HG02610 (cell line): ENCODE measurements around the gene MBD5.
"Not testable (repeated sequence)": the region's sequence is repeated elsewhere in the genome, so short reads cannot be mapped to it uniquely, and the experiment has no call there.

ENCODE experiments used
- ATAC-seq: cut with Tn5 transposase; IDR thresholded peaks from one replicate; pipeline ENCODE4 v1.9.1; 2021; ENCODE audit warnings: mild to moderate bottlenecking, moderate library complexity; ENCODE audit not compliant: unreplicated experiment

MBD5 gene

DNA sequence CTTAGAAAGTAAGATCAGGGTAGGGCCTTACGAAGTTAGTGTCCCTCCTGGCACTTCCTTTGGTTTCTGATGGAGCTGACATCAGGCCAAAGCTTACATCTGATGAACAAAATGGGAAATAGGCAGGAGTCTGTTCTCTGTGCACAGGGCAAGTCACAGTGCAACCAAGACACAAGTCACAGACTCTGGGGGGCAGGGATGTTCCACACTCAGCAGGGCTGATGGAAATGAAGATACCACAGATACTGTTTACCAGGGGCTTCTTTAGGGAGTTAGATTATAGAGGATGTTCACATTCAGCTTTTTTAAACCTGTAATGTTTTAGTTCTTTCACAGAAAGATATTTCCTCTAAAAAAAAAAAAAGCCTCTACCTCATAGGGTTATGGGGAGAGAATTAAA, 517.5 kb downstream of the MBD5 start:
- ATAC-seq: no peak

DNA sequence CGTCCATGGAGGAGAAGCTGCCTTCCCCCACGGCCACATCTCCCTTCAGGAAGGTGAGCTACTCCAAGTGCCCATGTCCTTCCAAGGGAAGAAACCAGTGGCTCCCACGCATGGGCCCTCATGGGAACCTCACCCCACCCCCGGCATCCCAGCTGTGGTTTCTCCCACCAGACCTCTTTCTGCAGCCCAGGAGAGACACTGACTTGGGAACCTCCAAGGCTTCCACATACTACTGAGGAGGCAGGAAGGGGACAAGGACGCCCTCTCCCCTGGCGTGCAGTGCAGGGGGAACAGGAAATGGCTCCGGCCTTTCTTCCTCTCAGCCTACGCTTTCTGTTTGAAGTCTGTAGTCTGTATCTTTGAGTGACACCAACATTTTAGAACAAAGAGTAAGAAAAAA, 519.1 kb downstream of the MBD5 start:
- peak; percentile 61 for ATAC-seq

DNA sequence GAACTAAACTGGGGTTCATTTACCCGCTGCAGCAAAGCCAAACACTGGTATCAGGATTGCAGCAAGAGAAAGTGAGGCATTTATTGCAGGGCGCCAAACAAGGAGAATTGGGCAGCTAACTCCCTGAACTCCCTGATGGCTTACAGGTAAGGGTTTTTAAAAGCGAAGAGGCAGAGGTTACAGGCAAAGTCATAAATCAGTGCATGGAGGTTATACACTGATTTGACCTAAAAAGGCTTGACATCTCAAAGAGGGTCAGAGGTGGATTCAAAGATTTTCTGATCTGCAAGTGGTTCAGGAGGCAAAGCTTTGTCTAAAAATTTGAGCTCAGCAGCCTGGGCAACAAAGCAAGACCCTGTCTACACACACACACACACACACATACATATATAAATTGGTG, 520.9 kb downstream of the MBD5 start:
- no peak for ATAC-seq

DNA sequence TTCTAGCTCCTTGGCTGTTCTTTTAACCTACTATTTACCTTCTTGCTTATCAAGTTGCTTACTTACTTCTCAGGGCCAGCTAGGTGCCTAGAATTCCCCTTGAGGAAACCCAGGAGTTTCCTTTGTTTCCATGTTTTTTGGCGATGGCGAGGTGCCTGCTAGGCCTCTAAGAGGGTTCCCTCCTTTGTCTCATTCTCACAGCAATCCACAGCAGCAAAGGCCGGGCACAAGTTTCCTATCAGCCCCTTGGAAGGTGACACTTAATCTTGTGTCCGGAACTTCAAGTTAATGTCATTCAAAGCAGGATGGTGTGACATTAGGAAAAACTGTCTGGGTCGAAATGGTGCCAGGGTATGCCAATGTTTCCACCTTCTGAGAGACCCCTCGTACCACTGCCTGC, 521.7 kb downstream of the MBD5 start:
- no peak for ATAC-seq

GRCh38 chr2:148543088-148543540, 522.2 kb downstream of the MBD5 start:
- not testable (repeated sequence) for ATAC-seq

GRCh38 chr2:148545390-148546256, 524.7 kb downstream of the MBD5 start:
- no peak for ATAC-seq

DNA sequence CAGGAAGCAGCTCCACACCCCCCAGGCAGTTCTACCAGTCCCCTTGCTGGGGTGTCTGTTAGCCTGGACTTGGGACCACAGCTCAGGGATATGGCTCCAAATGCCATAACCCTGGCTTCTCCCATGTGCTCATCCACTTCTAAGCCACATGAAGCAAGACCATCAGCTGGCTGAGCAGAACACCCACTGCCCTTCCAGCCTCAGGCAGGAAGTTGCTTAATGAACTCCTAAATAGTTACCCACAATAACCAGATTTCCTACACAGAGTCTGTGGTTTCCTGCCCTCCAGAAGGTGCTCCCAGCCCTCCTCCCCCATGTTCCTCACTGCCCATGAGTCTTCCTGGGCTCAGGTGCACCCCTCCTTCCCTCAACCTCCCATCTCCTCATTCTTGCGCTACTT, 525.4 kb downstream of the MBD5 start:
- no peak for ATAC-seq

GRCh38 chr2:148548716-148549400, 528.0 kb downstream of the MBD5 start:
- no peak for ATAC-seq

- peak; percentile 41 for ATAC-seq
Observed at GRCh38 chr2:148552675-148553331, 531.9 kb downstream of the MBD5 start.

- ATAC-seq: no peak
Observed at GRCh38 chr2:148553332-148553887, 532.5 kb downstream of the MBD5 start.

GRCh38 chr2:148554459-148555247, 533.8 kb downstream of the MBD5 start:
- ATAC-seq: no peak

DNA sequence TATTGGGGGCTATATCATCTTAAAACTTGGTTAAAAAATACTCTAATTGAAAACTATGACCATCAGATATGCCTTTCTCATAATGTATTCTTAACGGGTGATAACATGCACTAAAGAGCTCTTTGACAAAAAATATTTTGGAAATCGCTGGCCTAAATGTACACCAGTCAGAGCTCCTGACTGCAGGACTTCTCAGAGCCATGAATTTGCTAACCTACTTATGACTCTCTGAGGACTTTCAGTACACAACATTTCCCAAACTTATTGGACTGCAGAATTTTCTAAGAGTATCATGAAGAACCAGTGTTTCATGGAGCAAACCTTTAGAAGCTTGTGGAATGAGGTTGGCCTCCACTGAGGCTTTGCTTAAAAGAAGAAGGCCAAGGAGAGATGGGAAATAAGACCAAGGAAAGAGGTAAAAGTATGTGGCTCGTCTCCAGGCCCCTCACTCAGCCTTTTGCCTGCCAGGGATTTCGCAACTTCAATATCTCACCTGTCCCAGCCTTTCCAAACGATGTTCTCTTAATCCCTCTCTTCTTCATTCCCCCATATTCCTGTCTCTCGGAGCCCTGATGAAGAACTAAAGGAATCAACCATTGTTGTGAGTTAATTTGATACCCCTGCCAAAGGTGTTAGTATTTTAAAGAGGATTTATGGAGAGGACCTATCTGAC, 534.9 kb downstream of the MBD5 start:
- no peak for ATAC-seq

- ATAC-seq: peak; percentile 65
Observed at GRCh38 chr2:148557844-148558436, 537.0 kb downstream of the MBD5 start.

- no peak for ATAC-seq
Observed at GRCh38 chr2:148560496-148560895, 539.6 kb downstream of the MBD5 start.

DNA sequence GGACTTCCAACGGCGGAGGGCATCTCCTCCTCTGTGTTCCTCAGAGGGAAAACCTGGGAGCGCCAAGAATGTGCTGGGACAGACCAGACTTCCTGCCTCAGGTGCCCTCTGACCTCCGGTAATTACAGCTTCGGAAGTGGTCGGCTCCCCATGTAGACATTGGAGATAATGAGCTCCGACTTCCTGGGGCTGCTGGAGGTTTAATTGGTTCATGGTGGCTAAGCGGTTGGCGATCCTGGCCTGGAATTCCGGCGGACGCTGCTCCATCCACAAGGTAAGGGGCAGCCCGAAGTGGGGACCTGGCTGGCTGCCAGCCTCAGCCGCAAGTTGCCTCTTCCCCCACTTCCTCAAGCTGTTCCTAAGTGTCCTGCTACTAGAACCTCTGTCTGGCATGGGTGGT, 540.5 kb downstream of the MBD5 start:
- ATAC-seq: no peak

GRCh38 chr2:148565272-148565894, 544.5 kb downstream of the MBD5 start:
- ATAC-seq: no peak
